ENCODE results near the gene DDX3X. TPM values are rescaled to one million over a fixed set of nuclear protein-coding genes. Genes with fewer than 3 reads are reported as not detected.
A peak's percentile ranks its signal among the peaks of the same experiment; 100 is the strongest.
"Not testable (repeated sequence)": the region's sequence is repeated elsewhere in the genome, so short reads cannot be mapped to it uniquely, and the experiment has no call there.

The DDX3X gene
- total and polyA plus RNA-seq, 2 of the 13 experiments (the other 11 are each of a cell fraction or from before 2014, with no cell fraction given): 53.5 to 239 TPM

DNA sequence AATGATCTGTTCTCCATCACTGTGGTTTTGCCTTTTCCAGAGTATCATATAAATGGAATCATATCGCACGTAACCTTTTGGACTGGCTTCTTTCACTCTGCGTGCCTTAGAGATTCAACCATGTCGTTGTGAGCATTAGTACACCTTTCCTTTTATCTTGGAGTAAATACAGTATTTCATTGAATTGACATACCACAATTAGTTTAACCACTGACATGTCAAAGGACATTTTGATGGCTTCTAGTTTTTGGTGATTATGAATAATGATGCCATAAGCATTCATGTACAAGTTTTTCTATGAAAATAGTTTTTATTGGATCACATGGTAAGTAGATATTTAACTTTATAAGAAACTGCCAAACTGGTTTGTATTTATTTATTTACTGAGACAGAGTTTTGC lies 35.2 kb downstream of the DDX3X start (continued):
- no peak for TF ChIP-seq TARDBP (CRISPR knock-in tag; IDR thresholded peaks at IDR 0.05)
- no peak for TF ChIP-seq ZNF343 (CRISPR knock-in tag; IDR thresholded peaks at IDR 0.05)

DNA sequence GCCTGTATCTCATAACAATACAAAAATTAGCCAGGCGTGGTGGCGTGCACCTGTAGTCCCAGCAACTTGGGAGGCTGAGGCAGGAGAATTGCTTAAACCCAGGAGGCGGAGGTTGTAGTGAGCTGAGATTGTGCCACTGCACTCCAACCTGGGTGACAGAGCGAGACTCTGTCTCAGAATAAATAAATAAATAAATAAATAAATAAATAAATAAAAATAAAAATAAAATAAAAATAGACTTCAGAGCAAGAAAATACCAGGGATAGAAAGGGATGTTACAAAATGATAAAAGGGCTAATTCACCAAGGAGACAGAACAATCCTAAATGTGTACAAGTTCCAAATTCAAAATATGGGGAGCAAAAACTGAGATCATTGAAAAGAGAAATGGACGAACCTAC lies 37.6 kb downstream of the DDX3X start:
- H3K27me3 ChIP-seq (ENCODE audit: control insufficient read depth in 1 of 2, insufficient read depth in 2 of 2, low read length in 2 of 2); CTCF ChIA-PET (ENCODE audit: low intra/inter-chr PET ratio, low total read pairs); BruUV-seq (replicated peaks); ATAC-seq; POLR2A ChIA-PET; H3K4me1 ChIP-seq (ENCODE audit: insufficient read depth, low read length); FAIRE-seq; H3K4me2 ChIP-seq (ENCODE audit: low read depth, low read length); intact Hi-C loops (cut with micrococcal nuclease; ENCODE audit: unreplicated experiment); H4K20me1 ChIP-seq (ENCODE audit: insufficient read depth, low read length); in situ Hi-C loops (cut with HindIII; ENCODE audit: extremely low pct_ligation_motif_present, low pct_unique_long_range_greater_than_20kb); H3K9ac ChIP-seq (ENCODE audit: insufficient read depth, low read depth, low read length); DNase-seq (ENCODE audit: low spot score); H3K4me3 ChIP-seq (replicated peaks in 1 of 3; ENCODE audit: insufficient read depth in 1 of 3, low read depth in 2 of 3, low read length in 3 of 3); H3K79me2 ChIP-seq (ENCODE audit: insufficient read depth, low read length); H3K27ac ChIP-seq (ENCODE audit: extremely low read length, insufficient read depth, low read length); H3K36me3 ChIP-seq (replicated peaks in 1 of 2; ENCODE audit: control insufficient read depth in 1 of 2, insufficient read depth in 2 of 2, low read length in 2 of 2); H3K9me3 ChIP-seq (ENCODE audit: low read length); H2AFZ ChIP-seq (ENCODE audit: low read length): not testable (repeated sequence)
- WGBS (ENCODE audit: low lambda C conversion rate): 85% methylated on average over 2 of the region's 5 CpGs

DNA sequence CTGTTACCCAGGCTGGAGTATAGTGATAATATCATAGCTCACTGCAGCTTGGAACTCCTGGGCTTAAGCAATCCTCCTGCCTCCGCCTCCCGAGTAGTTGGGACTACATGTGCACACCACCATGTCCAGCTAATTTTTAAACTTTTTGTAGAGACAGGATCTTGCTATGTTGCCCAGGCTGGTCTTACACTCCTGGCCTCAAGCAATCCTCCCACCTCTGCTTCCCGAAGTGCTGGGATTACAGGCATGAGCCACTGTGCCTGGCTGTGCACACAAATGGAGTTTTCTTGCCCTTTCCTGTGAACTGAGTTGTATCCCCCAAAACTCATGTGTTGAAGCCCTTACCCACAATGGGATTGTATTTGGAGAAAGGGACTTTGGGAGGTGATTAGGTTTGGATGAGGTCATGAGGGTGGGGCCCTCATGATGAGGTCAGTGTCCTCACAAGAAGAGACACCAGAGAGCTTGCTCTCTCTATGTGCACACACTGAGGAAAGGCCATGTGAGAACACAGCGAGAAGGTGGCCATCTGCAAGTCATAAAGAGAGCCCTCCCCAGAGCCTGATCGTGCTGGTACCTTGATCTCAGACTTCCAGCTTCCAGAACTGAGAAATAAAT lies 40.1 kb downstream of the DDX3X start:
- no peak for FAIRE-seq
- TF ChIP-seq CREB1 (IDR thresholded peaks at IDR 0.05) (no peak), CREB1 (CRISPR knock-in tag; IDR thresholded peaks at IDR 0.05) (no peak), ZNF264 (CRISPR knock-in tag; IDR thresholded peaks at IDR 0.05) (peak; percentile 45; the same call in 1 of the 2 replicates)

More for the DNA sequence above, 40.1 kb downstream of the DDX3X start:
- H3K9me3 ChIP-seq (ENCODE audit: low read length): no peaks in the 10 kb centered on the region
- no peak for DNase-seq (ENCODE audit: low spot score)
- no peak overlapping the region for H3K4me2 ChIP-seq (ENCODE audit: low read depth, low read length)
- no peaks in the 10 kb centered on the region for H4K20me1 ChIP-seq (ENCODE audit: insufficient read depth, low read length)
- CTCF ChIA-PET (ENCODE audit: low intra/inter-chr PET ratio, low total read pairs): no interaction called here
- no peaks in the 10 kb centered on the region for H3K27me3 ChIP-seq (ENCODE audit: control insufficient read depth in 1 of 2, insufficient read depth in 2 of 2, low read length in 2 of 2)
- no peaks in the 10 kb centered on the region for H3K36me3 ChIP-seq (replicated peaks in 1 of 2; ENCODE audit: control insufficient read depth in 1 of 2, insufficient read depth in 2 of 2, low read length in 2 of 2)
- POLR2A ChIA-PET: no interaction called here
- no peak for ATAC-seq
- no peak overlapping the region for H2AFZ ChIP-seq (ENCODE audit: low read length)
- WGBS (ENCODE audit: low lambda C conversion rate): 30% methylated on average over 5 of the region's 5 CpGs
- BruUV-seq (replicated peaks): no TSS peak
- intact Hi-C loops (cut with micrococcal nuclease; ENCODE audit: unreplicated experiment) (no loop called here), in situ Hi-C loops (cut with HindIII; ENCODE audit: extremely low pct_ligation_motif_present, low pct_unique_long_range_greater_than_20kb) (no loop called here)
- peaks cover 24% of the 10 kb centered on the region for H3K4me1 ChIP-seq (ENCODE audit: insufficient read depth, low read length)
- H3K79me2 ChIP-seq (ENCODE audit: insufficient read depth, low read length): no peaks in the 10 kb centered on the region
- H3K27ac ChIP-seq (ENCODE audit: extremely low read length, insufficient read depth, low read length): no peak overlapping the region
- no peak overlapping the region for H3K9ac ChIP-seq (ENCODE audit: insufficient read depth, low read depth, low read length)
- H3K4me3 ChIP-seq (replicated peaks in 1 of 3; ENCODE audit: insufficient read depth in 1 of 3, low read depth in 2 of 3, low read length in 3 of 3): no peak overlapping the region

Measured in HepG2 (cell line).